ENCODE measurements around the gene SMIM21.

The SMIM21 gene

DNA sequence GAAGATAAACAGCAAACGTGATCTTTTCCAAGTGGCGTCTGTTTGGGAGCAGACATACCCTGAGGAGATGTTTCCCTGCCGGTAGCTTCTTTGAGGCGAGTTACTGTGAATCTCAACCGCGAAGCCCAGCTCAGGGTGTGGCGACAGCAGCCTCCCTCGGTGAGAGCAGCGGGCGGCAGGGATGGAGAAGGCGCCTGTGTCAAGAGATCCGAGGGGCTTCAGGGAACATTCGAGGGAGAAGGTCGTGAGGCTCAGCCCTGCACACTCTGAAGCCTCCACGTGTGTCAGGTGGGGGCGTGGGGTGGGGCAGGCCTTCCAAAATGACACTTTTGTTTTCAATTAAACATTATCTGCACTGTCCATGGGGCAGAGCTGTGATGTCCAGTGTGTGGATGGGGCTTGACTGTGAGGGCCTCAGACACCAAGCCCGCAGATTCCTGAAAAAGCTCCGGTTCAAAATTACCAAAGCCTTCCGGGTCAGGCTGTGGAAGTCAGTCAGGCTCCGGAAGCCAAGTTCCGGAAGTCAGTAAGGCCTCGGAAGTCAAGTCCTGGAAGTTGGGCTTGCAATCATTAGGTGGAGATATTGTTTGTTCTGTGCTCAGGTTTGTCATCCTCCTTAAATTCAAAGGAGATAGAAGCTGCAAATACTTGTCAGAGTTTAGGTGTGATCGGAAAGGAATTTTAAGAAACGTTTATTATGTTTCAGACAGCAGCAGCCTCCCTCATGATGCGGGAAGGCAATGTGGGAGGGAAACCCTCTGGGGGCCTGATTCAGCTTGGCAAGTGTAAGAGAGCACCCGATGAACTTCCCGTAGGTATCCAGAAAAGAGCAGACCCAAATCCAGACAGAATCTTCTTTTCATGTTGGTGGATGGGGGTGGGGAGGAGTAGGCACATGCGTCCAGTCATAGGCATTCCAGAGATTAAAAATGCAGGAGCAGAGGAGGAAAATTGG is 20.7 kb downstream of the SMIM21 start:
- ATAC-seq = no peak
- Mint-ChIP-seq H3K27ac (no peak overlapping the region), H3K27me3 (peaks cover 32% of the 10 kb centered on the region), H3K4me3 (no peak overlapping the region), H3K9me3 (no peaks in the 10 kb centered on the region), H3K36me3 (no peaks in the 10 kb centered on the region), H3K4me1 (no peaks in the 10 kb centered on the region)

GRCh38 chr18:75405351-75405750 is 22.2 kb downstream of the SMIM21 start:
- no peak overlapping the region for H3K27ac Mint-ChIP-seq
- H3K4me1 Mint-ChIP-seq = no peaks in the 10 kb centered on the region
- H3K4me3 Mint-ChIP-seq = no peak overlapping the region
- ATAC-seq = no peak
- H3K36me3 Mint-ChIP-seq = no peaks in the 10 kb centered on the region
- peaks cover 32% of the 10 kb centered on the region for H3K27me3 Mint-ChIP-seq
- no peaks in the 10 kb centered on the region for H3K9me3 Mint-ChIP-seq

- no peaks in the 10 kb centered on the region for H3K4me1 Mint-ChIP-seq
- no peak for ATAC-seq
- no peaks in the 10 kb centered on the region for H3K36me3 Mint-ChIP-seq
- no peak overlapping the region for H3K4me3 Mint-ChIP-seq
- peaks cover 18% of the 10 kb centered on the region for H3K27me3 Mint-ChIP-seq
- H3K9me3 Mint-ChIP-seq = no peaks in the 10 kb centered on the region
- no peak overlapping the region for H3K27ac Mint-ChIP-seq
Measured at GRCh38 chr18:75400366-75400765, 27.1 kb downstream of the SMIM21 start.

GRCh38 chr18:75395137-75395536 is 32.4 kb downstream of the SMIM21 start:
- H3K27me3 Mint-ChIP-seq = peaks cover 33% of the 10 kb centered on the region
- H3K9me3 Mint-ChIP-seq = no peaks in the 10 kb centered on the region
- no peak for ATAC-seq
- H3K4me3 Mint-ChIP-seq = no peak overlapping the region
- no peak overlapping the region for H3K27ac Mint-ChIP-seq
- no peaks in the 10 kb centered on the region for H3K4me1 Mint-ChIP-seq
- no peaks in the 10 kb centered on the region for H3K36me3 Mint-ChIP-seq

DNA sequence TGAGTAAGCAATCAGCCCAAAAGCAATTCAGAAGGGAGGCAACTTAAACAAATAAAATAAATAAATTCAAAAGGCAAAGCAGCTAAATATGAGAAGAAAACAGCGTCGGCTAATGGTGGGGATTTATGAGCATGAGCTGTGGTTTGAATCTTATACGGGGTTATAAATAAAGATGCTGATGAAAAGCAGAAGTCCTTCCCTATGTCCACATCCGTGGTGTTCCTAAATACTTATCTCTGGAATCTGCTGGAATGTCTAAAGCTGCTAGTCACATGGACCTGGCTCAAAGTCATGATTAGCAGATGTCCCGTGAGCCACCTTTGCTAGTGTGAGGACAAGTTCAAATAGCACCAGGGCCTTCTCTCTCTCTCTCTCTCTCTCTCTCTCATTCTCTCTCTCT is 33.8 kb downstream of the SMIM21 start:
- no peak for ATAC-seq
- Mint-ChIP-seq H3K4me1 (no peaks in the 10 kb centered on the region), H3K9me3 (no peaks in the 10 kb centered on the region), H3K27ac (no peak overlapping the region), H3K36me3 (no peaks in the 10 kb centered on the region), H3K4me3 (no peak overlapping the region), H3K27me3 (peaks cover 42% of the 10 kb centered on the region)

- Mint-ChIP-seq H3K4me3 (no peak overlapping the region), H3K27me3 (peaks cover 38% of the 10 kb centered on the region), H3K36me3 (no peaks in the 10 kb centered on the region), H3K4me1 (no peaks in the 10 kb centered on the region), H3K27ac (no peak overlapping the region), H3K9me3 (no peaks in the 10 kb centered on the region)
- ATAC-seq = no peak
Measured at GRCh38 chr18:75392226-75392578, 35.3 kb downstream of the SMIM21 start.

DNA sequence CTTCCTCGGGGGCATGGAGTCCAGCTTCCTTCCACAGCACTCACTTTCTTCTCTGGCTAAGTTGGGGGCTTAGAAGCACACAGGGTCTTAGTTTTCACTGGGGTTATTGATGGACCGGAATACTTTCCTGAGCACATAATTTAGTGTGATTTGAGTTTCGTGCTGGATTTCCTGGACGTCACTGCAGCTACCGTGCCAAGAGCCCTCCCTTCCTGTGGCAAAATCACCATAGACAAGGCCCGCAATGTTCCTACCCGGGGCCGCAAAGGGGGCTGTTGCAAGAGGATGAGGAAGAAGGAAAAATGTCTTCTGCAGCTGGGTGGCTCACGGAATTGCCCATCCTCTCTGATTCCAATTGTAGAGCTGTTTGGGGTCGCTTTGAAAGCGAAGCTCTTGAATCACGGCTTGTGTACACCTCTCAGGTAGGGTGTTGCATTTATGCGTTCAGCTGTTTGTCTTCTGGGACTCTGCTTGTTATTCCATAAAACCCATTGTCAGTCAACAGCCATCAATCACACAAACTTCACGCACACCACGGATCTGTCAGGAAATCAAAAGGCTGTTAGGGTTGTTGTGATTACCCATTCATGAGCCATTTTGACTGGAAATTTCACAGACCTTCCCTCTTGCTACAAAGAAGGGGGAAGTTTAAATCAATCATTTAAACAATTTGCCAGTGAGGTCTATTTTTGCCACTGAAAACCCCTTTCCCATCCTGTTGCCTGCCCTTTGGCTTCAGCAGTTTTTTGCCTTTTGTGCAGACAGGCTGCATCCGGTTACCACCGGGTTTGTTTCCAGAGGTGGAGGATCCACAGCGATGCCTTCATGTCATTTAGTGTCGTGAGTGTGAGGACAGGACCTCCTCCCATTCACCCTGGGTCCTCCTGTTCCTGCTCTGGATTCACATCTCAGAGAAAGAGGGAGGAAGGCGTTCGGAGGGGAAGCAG is 36.0 kb downstream of the SMIM21 start:
- H3K27ac Mint-ChIP-seq = no peak overlapping the region
- H3K4me3 Mint-ChIP-seq = no peak overlapping the region
- ATAC-seq = no peak
- H3K36me3 Mint-ChIP-seq = no peaks in the 10 kb centered on the region
- no peaks in the 10 kb centered on the region for H3K4me1 Mint-ChIP-seq
- no peaks in the 10 kb centered on the region for H3K9me3 Mint-ChIP-seq
- peaks cover 38% of the 10 kb centered on the region for H3K27me3 Mint-ChIP-seq

DNA sequence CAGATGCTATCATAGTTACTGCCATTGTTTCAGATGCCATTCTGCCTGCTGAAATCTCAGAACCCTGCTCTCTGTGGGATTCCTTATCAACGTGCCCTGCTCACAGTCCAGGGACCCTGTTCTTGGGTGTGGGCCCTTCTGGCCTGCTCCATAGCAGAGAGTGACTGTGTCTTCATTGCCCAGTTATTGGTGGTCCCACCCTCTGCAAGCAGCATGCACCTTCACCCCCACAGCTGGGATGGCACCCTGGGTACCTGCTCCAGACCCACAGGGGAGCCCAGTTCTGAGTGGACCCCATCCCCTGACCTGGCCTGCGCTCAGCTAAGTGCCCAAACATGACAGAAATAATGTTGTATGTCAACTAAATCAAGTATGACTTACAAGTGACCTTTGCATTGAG is 36.6 kb downstream of the SMIM21 start:
- no peak for ATAC-seq
- Mint-ChIP-seq H3K27ac (no peak overlapping the region), H3K36me3 (no peaks in the 10 kb centered on the region), H3K9me3 (no peaks in the 10 kb centered on the region), H3K27me3 (peaks cover 38% of the 10 kb centered on the region), H3K4me1 (no peaks in the 10 kb centered on the region), H3K4me3 (no peak overlapping the region)

DNA sequence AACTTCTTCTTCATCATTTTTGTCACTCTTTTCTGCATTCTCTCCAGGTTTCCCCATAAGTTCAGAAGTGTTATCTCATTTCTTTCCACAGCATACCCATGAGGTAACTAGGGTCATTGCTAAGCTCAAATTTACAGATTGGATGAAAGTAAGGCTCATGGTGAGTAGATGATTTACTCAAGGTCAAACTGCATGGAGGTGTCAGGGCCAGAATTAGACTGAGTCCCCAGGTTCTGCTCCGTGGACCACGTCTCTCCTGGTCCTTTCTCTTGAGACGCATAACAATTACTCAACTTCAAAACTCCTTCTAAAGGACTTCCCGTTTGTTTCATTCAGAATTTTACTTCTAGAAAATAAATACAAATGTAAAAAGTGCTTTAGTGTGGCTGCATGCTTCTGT is 43.4 kb downstream of the SMIM21 start:
- Mint-ChIP-seq H3K4me1 (no peaks in the 10 kb centered on the region), H3K9me3 (no peaks in the 10 kb centered on the region), H3K36me3 (no peaks in the 10 kb centered on the region), H3K4me3 (no peak overlapping the region), H3K27me3 (peaks cover 36% of the 10 kb centered on the region), H3K27ac (no peak overlapping the region)
- no peak for ATAC-seq

DNA sequence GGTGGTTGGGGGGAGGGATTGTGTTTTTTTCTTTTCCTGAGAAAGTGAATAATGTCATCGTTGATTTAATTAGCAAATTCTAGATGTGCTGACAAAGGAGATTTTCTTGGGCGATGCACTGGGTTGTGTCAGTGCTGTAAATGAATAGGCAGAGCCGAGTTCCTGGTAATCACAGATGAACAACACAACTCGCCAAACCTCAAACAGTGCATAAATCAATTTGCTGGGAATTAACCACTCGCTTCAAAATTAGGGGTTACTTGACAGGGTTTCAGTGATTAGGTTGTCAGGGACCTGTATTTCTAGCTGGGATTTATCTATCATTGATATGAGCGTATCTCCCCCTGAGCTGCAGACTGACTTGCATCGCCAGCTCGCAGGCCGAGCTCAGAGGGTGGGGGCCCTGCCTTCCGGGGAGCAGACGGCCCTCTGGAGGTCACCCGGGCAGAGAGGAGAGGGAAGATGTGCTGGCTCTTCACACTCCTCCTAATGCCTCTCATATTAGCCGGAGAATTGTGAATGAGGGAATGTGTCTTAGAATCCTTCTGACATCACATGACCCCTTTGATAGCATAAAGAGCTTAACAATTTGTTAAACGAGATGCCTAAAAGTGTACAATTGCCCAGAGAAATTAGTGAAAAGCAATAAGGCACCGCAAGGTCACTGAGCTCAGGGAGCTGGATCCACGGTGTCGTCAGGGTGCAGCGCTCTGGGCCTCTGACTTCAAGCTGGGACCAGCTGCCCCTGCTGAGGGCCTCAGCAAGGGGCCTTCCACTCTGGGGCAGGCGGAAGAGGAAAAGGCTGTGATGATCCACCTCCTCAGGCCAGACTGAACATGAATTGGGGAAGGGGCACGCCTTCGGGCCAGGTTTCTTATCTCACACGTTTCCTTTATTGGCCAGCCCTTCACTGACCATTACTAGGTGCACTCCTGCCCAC is 48.9 kb downstream of the SMIM21 start:
- Mint-ChIP-seq H3K36me3 (no peaks in the 10 kb centered on the region), H3K9me3 (no peaks in the 10 kb centered on the region), H3K4me3 (no peak overlapping the region), H3K27me3 (peaks cover 54% of the 10 kb centered on the region), H3K4me1 (peaks cover 10% of the 10 kb centered on the region), H3K27ac (no peak overlapping the region)
- no peak for ATAC-seq

GRCh38 chr18:75377926-75378325 is 49.6 kb downstream of the SMIM21 start:
- no peaks in the 10 kb centered on the region for H3K36me3 Mint-ChIP-seq
- no peaks in the 10 kb centered on the region for H3K9me3 Mint-ChIP-seq
- peaks cover 10% of the 10 kb centered on the region for H3K4me1 Mint-ChIP-seq
- ATAC-seq = no peak
- H3K27ac Mint-ChIP-seq = no peak overlapping the region
- peaks cover 47% of the 10 kb centered on the region for H3K27me3 Mint-ChIP-seq
- H3K4me3 Mint-ChIP-seq = no peak overlapping the region

DNA sequence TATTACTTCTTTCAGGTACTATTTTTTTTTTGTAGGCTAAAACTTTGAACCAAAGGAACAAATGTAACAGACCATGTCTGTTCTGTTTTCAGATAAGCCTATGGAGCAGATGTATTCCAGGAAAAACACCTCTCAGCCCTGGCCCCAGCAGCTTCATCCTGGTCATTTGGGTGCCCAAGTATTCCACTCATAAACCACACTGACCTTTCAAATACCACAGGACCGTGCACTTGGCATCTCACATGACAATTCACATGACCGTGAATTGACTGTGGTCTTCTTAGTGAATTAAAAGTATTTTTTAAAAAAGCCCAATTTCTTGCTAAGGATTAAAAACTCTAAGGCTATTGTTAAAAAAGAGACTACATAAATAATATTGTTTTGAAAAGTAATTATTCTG is 50.2 kb downstream of the SMIM21 start:
- Mint-ChIP-seq H3K4me1 (peaks cover 10% of the 10 kb centered on the region), H3K27ac (no peak overlapping the region), H3K9me3 (no peaks in the 10 kb centered on the region), H3K27me3 (peaks cover 47% of the 10 kb centered on the region), H3K36me3 (no peaks in the 10 kb centered on the region), H3K4me3 (no peak overlapping the region)
- no peak for ATAC-seq

GRCh38 chr18:75376004-75376403 is 51.5 kb downstream of the SMIM21 start:
- no peaks in the 10 kb centered on the region for H3K9me3 Mint-ChIP-seq
- H3K27me3 Mint-ChIP-seq = peaks cover 54% of the 10 kb centered on the region
- no peak for ATAC-seq
- no peak overlapping the region for H3K4me3 Mint-ChIP-seq
- peaks cover 10% of the 10 kb centered on the region for H3K4me1 Mint-ChIP-seq
- no peak overlapping the region for H3K27ac Mint-ChIP-seq
- H3K36me3 Mint-ChIP-seq = no peaks in the 10 kb centered on the region

GRCh38 chr18:75375341-75375740 is 52.2 kb downstream of the SMIM21 start:
- Mint-ChIP-seq H3K4me3 (no peak overlapping the region), H3K27ac (no peak overlapping the region), H3K4me1 (peaks cover 10% of the 10 kb centered on the region), H3K27me3 (peaks cover 54% of the 10 kb centered on the region), H3K9me3 (no peaks in the 10 kb centered on the region), H3K36me3 (no peaks in the 10 kb centered on the region)
- no peak for ATAC-seq

DNA sequence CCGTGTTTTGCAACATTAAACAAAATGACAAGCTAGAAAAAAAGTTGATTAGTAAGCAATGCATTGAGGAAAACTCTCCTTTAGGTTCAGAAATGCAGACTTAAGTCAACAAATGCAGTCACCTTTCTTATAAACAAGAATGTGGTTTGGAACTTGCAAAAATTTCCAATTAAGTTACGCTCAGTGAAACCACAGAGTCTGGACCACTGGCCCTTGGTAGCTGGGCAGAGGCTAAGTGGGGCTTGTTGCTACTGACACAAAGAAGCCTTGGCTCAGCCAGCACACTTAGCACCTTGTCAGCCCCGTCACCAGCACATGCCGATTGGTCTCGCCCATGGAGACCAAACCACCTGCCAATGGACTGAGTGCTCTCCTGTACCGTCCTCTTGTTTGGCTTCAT is 53.0 kb downstream of the SMIM21 start:
- Mint-ChIP-seq H3K4me3 (no peak overlapping the region), H3K9me3 (no peaks in the 10 kb centered on the region), H3K27me3 (peaks cover 46% of the 10 kb centered on the region), H3K4me1 (peaks cover 10% of the 10 kb centered on the region), H3K36me3 (no peaks in the 10 kb centered on the region), H3K27ac (no peak overlapping the region)
- ATAC-seq = no peak
